Nephron progenitor cell (in vitro differentiated cells): ENCODE measurements around the gene DUSP28.

Experiments
- DNase-seq: peaks from one replicate; pipeline ENCODE4 v3.0.0; 2021
- H3K27ac Mint-ChIP-seq: 2 replicates; pipeline ENCODE4 v1.8.0; 2021; ENCODE audit warnings: mild to moderate bottlenecking, moderate library complexity, mixed read lengths
- H3K27me3 Mint-ChIP-seq: 2 replicates; pipeline ENCODE4 v1.8.0; 2021; ENCODE audit warnings: mild to moderate bottlenecking, low read depth, mixed read lengths; ENCODE audit not compliant: poor library complexity
- H3K36me3 Mint-ChIP-seq: 2 replicates; pipeline ENCODE4 v1.8.0; 2021; ENCODE audit warnings: low read depth, mixed read lengths
- H3K4me1 Mint-ChIP-seq: 2 replicates; pipeline ENCODE4 v1.8.0; 2021; ENCODE audit warnings: mixed read lengths
- H3K4me3 Mint-ChIP-seq: 2 replicates; pipeline ENCODE4 v1.8.0; 2021; ENCODE audit warnings: mild to moderate bottlenecking, moderate library complexity, mixed read lengths
- H3K9me3 Mint-ChIP-seq: 2 replicates; pipeline ENCODE4 v1.8.0; 2021; ENCODE audit warnings: mild to moderate bottlenecking, moderate library complexity, mixed read lengths
- CTCF ChIP-seq: fragments of 200-600 bp; sonication (generic); IDR thresholded peaks from 2 replicates; pipeline ENCODE4 v1.5.0; 2021; ENCODE audit warnings: antibody characterized with exemption

The DUSP28 gene

GRCh38 chr2:240603846-240604245 lies 43.7 kb downstream of the DUSP28 start:
- H3K27ac Mint-ChIP-seq = no peak overlapping the region
- peaks cover 8% of the 10 kb centered on the region for H3K4me1 Mint-ChIP-seq
- no peak overlapping the region for H3K4me3 Mint-ChIP-seq
- no peak for DNase-seq
- H3K27me3 Mint-ChIP-seq = peaks cover 9% of the 10 kb centered on the region
- TF ChIP-seq CTCF = no peak
- H3K36me3 Mint-ChIP-seq = peaks cover 6% of the 10 kb centered on the region
- no peaks in the 10 kb centered on the region for H3K9me3 Mint-ChIP-seq

- Mint-ChIP-seq H3K27ac (no peak overlapping the region), H3K9me3 (no peaks in the 10 kb centered on the region), H3K4me1 (peaks cover 8% of the 10 kb centered on the region), H3K36me3 (peaks cover 6% of the 10 kb centered on the region), H3K4me3 (no peak overlapping the region), H3K27me3 (peaks cover 9% of the 10 kb centered on the region)
- DNase-seq = peak; percentile 65
- TF ChIP-seq CTCF = peak; percentile 55
Measured at GRCh38 chr2:240604291-240604938, 44.3 kb downstream of the DUSP28 start.

- Mint-ChIP-seq H3K4me1 (peaks cover 8% of the 10 kb centered on the region), H3K36me3 (peaks cover under 1% of the 10 kb centered on the region), H3K4me3 (no peak overlapping the region), H3K27me3 (peaks cover 13% of the 10 kb centered on the region), H3K9me3 (no peaks in the 10 kb centered on the region), H3K27ac (no peak overlapping the region)
- no peak for TF ChIP-seq CTCF
- DNase-seq = no peak
Measured at GRCh38 chr2:240604939-240605716, 45.0 kb downstream of the DUSP28 start.

GRCh38 chr2:240605867-240606743 lies 45.9 kb downstream of the DUSP28 start:
- peaks cover 8% of the 10 kb centered on the region for H3K4me1 Mint-ChIP-seq

More at GRCh38 chr2:240605867-240606743, 45.9 kb downstream of the DUSP28 start:
- no peaks in the 10 kb centered on the region for H3K9me3 Mint-ChIP-seq
- TF ChIP-seq CTCF = no peak
- no peak overlapping the region for H3K4me3 Mint-ChIP-seq
- peaks cover 13% of the 10 kb centered on the region for H3K27me3 Mint-ChIP-seq
- H3K36me3 Mint-ChIP-seq = peaks cover under 1% of the 10 kb centered on the region
- DNase-seq = no peak
- H3K27ac Mint-ChIP-seq = no peak overlapping the region
